Prostate gland (tissue), 2 donors: ENCODE data around the gene HDAC4.

ENCODE experiments used
- CTCF ChIP-seq, 4 experiments: fragments of 200-600 bp in 2 of 4; fragments of 450-650 bp in 2 of 4; sonication (generic) in 2 of 4; IDR thresholded peaks; 1 replicate in 3 of 4; 2 replicates in 1 of 4; pipeline ENCODE4 v1.5.1; 2016 to 2019; ENCODE audit warnings: antibody characterized with exemption in 4 of 4, mild to moderate bottlenecking in 2 of 4, moderate library complexity in 2 of 4
- POLR2A ChIP-seq: fragments of 450-650 bp; IDR thresholded peaks from one replicate; pipeline ENCODE4 v1.6.1; 2016; ENCODE audit warnings: antibody characterized with exemption, mild to moderate bottlenecking
- POLR2AphosphoS5 ChIP-seq: sonication (generic); formaldehyde crosslinking; IDR thresholded peaks from one replicate; pipeline ENCODE4 v1.6.1; 2017; ENCODE audit warnings: antibody characterized with exemption

GRCh38 chr2:239046822-239047221 is 354.0 kb downstream of the HDAC4 start:
- no peak for TF ChIP-seq CTCF (IDR thresholded peaks at IDR 0.05)
- TF ChIP-seq POLR2A, result no peak
- no peak for TF ChIP-seq POLR2AphosphoS5
